Vagina (tissue), 2 donors: Measurements from ENCODE around the gene TULP4. TPM values are rescaled to one million over a fixed set of nuclear protein-coding genes. Genes with fewer than 3 reads are reported as not detected.
"Not testable (repeated sequence)": the region's sequence is repeated elsewhere in the genome, so short reads cannot be mapped to it uniquely, and the experiment has no call there.

Source experiments
- DNase-seq, 2 donors: peaks; one replicate each; pipeline ENCODE4 v3.0.0-alpha.2; 2017; ENCODE audit errors: extremely low spot score in 2 of 2
- H3K27ac ChIP-seq: fragments of 200-600 bp; sonication (generic); one replicate; pipeline ENCODE4 v1.5.1; 2019
- H3K27me3 ChIP-seq: fragments of 200-600 bp; sonication (generic); one replicate; pipeline ENCODE4 v1.5.1; 2019
- H3K36me3 ChIP-seq, 2 donors: fragments of 200-600 bp; sonication (generic); one replicate each; pipeline ENCODE4 v1.5.1; 2017 to 2019
- H3K4me1 ChIP-seq: fragments of 200-600 bp; sonication (generic); one replicate; pipeline ENCODE4 v1.5.1; 2019
- H3K4me3 ChIP-seq, 2 donors: fragments of 200-600 bp; sonication (generic); 1 replicate in 1 of 2; 2 replicates in 1 of 2; pipeline ENCODE4 v1.5.1; 2016 to 2019
- H3K9me3 ChIP-seq: fragments of 200-600 bp; sonication (generic); one replicate; pipeline ENCODE4 v1.5.1; 2019
- CTCF ChIP-seq, 3 experiments: fragments of 450-650 bp in 2 of 3; fragments of 200-600 bp in 1 of 3; sonication (generic) in 1 of 3; IDR thresholded peaks; one replicate each; pipeline ENCODE4 v1.5.1; 2017 to 2019; ENCODE audit warnings: antibody characterized with exemption in 3 of 3, mild to moderate bottlenecking in 2 of 3, moderate library complexity in 2 of 3
- POLR2A ChIP-seq, 2 donors: fragments of 450-650 bp; IDR thresholded peaks; one replicate each; pipeline ENCODE4 v1.6.1; 2017; ENCODE audit warnings: antibody characterized with exemption in 2 of 2, mild to moderate bottlenecking in 2 of 2, moderate library complexity in 2 of 2
- POLR2AphosphoS5 ChIP-seq, 2 donors: sonication (generic); formaldehyde crosslinking; IDR thresholded peaks; one replicate each; pipeline ENCODE4 v1.9.0; 2017; ENCODE audit warnings: antibody characterized with exemption in 2 of 2, mild to moderate bottlenecking in 2 of 2, low read depth in 1 of 2; ENCODE audit not compliant: insufficient read depth in 1 of 2
- intact Hi-C: fragments of 100-400 bp; cut with DNase I; formaldehyde crosslinking; loops from one replicate; pipeline ENCODE4 v1.15.1; 2023
- total RNA-seq: library from RNA; depleted of rRNA; stranded (reverse); fragments of >200 nt; gene quantifications from one replicate; pipeline ENCODE4 v1.2.3, GENCODE V29; 2016

Gene TULP4
- total RNA-seq, 1 donor from 2014 or later: 79.8 TPM

GRCh38 chr6:158334534-158334933 lies 22.3 kb downstream of the TULP4 start:
- Histone ChIP-seq H3K4me3 (no peak overlapping the region), H3K27me3 (no peaks in the 10 kb centered on the region), H3K4me1 (no peaks in the 10 kb centered on the region), H3K27ac (no peak overlapping the region), H3K9me3 (no peaks in the 10 kb centered on the region), H3K36me3 (no peaks in the 10 kb centered on the region)
- TF ChIP-seq CTCF (IDR thresholded peaks at IDR 0.05) (no peak), POLR2AphosphoS5 (IDR thresholded peaks at IDR 0.05; ENCODE audit: insufficient read depth in 1 of 2, low read depth in 1 of 2) (no peak), POLR2A (IDR thresholded peaks at IDR 0.05) (no peak)
- intact Hi-C loops: no loop called here
- no peak for DNase-seq

- H3K27ac ChIP-seq: no peak overlapping the region
- no peak for TF ChIP-seq POLR2A (IDR thresholded peaks at IDR 0.05)
- no peak for TF ChIP-seq POLR2AphosphoS5 (IDR thresholded peaks at IDR 0.05; ENCODE audit: insufficient read depth in 1 of 2, low read depth in 1 of 2)
- no peak for TF ChIP-seq CTCF (IDR thresholded peaks at IDR 0.05)
These were observed 25.1 kb downstream of the TULP4 start for GRCh38 chr6:158337332-158337731.

GRCh38 chr6:158338311-158339112 lies 26.2 kb downstream of the TULP4 start:
- H3K27me3 ChIP-seq: no peaks in the 10 kb centered on the region
- no peak overlapping the region for H3K27ac ChIP-seq
- no peak overlapping the region for H3K4me3 ChIP-seq
- H3K36me3 ChIP-seq: no peaks in the 10 kb centered on the region
- no peaks in the 10 kb centered on the region for H3K4me1 ChIP-seq
- H3K9me3 ChIP-seq: no peaks in the 10 kb centered on the region
- TF ChIP-seq CTCF (IDR thresholded peaks at IDR 0.05) (no peak), POLR2AphosphoS5 (IDR thresholded peaks at IDR 0.05; ENCODE audit: insufficient read depth in 1 of 2, low read depth in 1 of 2) (no peak), POLR2A (IDR thresholded peaks at IDR 0.05) (no peak)
- intact Hi-C loops: no loop called here
- DNase-seq: no peak

More at GRCh38 chr6:158337332-158337731, 25.1 kb downstream of the TULP4 start:
- intact Hi-C loops: no loop called here
- Histone ChIP-seq H3K4me1 (no peaks in the 10 kb centered on the region), H3K36me3 (no peaks in the 10 kb centered on the region), H3K9me3 (no peaks in the 10 kb centered on the region), H3K27me3 (no peaks in the 10 kb centered on the region), H3K4me3 (no peak overlapping the region)
- DNase-seq: no peak

DNA sequence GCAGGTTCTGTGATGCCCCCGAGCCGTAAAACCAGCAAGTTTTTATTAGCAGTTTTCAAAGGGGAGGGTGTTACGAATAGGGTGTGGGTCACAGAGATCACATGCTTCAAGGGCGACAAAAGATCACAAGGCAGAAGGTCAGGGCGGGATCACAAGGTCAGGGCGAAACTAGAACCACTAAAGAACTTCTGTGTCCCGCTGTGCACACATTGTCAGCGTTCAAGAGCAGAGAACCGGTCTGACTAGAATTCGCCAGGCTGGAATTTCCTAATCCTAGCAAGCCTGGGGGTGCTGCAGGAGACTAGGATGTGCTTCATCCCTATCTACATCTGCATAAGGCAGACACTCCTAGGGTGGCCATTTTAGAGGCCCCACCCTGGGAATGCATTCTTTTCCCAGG lies 26.9 kb downstream of the TULP4 start:
- H3K9me3 ChIP-seq, H3K4me1 ChIP-seq, H3K27ac ChIP-seq, H3K36me3 ChIP-seq, DNase-seq, H3K4me3 ChIP-seq, H3K27me3 ChIP-seq, intact Hi-C loops: not testable (repeated sequence)

- TF ChIP-seq POLR2A (IDR thresholded peaks at IDR 0.05) (no peak), CTCF (IDR thresholded peaks at IDR 0.05) (no peak), POLR2AphosphoS5 (IDR thresholded peaks at IDR 0.05; ENCODE audit: insufficient read depth in 1 of 2, low read depth in 1 of 2) (no peak)
- Histone ChIP-seq H3K27me3 (no peaks in the 10 kb centered on the region), H3K9me3 (peaks cover 2% of the 10 kb centered on the region), H3K4me3 (no peak overlapping the region), H3K27ac (no peak overlapping the region), H3K4me1 (no peaks in the 10 kb centered on the region), H3K36me3 (no peaks in the 10 kb centered on the region)
- intact Hi-C loops: no loop called here
- DNase-seq: no peak
These were observed 28.0 kb downstream of the TULP4 start for GRCh38 chr6:158340252-158340651.
